H1 (cell line): ENCODE measurements around the gene INPP5B. TPM values are rescaled to one million over a fixed set of nuclear protein-coding genes. Genes with fewer than 3 reads are reported as not detected.

Experiments
- CTCF ChIA-PET: fragments of 300-600 bp; sonication (Branson Sonifier 250); formaldehyde crosslinking; loops from one replicate; lab custom pipeline; 2021; ENCODE audit not compliant: partially characterized antibody; lab: Charles Lee
- POLR2A ChIA-PET: fragments of 300-600 bp; sonication (Branson Sonifier 250); formaldehyde crosslinking; loops from one replicate; lab custom pipeline; 2021; ENCODE audit warnings: inconsistent platforms; ENCODE audit not compliant: partially characterized antibody; lab: Charles Lee
- DNase-seq, 2 experiments: peaks; one replicate each; pipeline versions ENCODE4 v3.0.0 to v3.0.0-alpha.2; 2010 to 2022; ENCODE audit warnings: low spot score in 2 of 2, low read depth in 1 of 2, mixed read lengths in 1 of 2
- FAIRE-seq: peaks from 2 replicates; lab custom pipeline; 2011; peaks lifted over from hg19 to GRCh38; lab: Jason Lieb, UNC
- H2AFZ ChIP-seq: 2 replicates; pipeline ENCODE4 v1.8.1; 2012; ENCODE audit warnings: low read length, inconsistent platforms
- H2AK5ac ChIP-seq: 2 replicates; pipeline ENCODE4 v1.6.1; 2013; ENCODE audit warnings: low read depth, low read length
- H2BK120ac ChIP-seq: replicated peaks from 2 replicates; pipeline ENCODE3; 2013; ENCODE audit warnings: low read depth, low read length, inconsistent platforms
- H2BK12ac ChIP-seq: 2 replicates; pipeline ENCODE4 v1.6.1; 2013; ENCODE audit warnings: low read depth, low read length
- H2BK15ac ChIP-seq: 2 replicates; pipeline ENCODE4 v1.6.1; 2013; ENCODE audit warnings: low read length
- H2BK20ac ChIP-seq: 2 replicates; pipeline ENCODE4 v1.6.1; 2013; ENCODE audit warnings: low read length
- H2BK5ac ChIP-seq: 2 replicates; pipeline ENCODE4 v1.6.1; 2013; ENCODE audit warnings: low read depth, low read length
- H3K14ac ChIP-seq: 2 replicates; pipeline ENCODE4 v1.6.1; 2013; ENCODE audit warnings: inconsistent platforms; ENCODE audit not compliant: insufficient read length
- H3K18ac ChIP-seq: 2 replicates; pipeline ENCODE4 v1.6.1; 2013; ENCODE audit warnings: low read length; ENCODE audit errors: extremely low read depth
- H3K23ac ChIP-seq: 2 replicates; pipeline ENCODE4 v1.6.1; 2013; ENCODE audit warnings: inconsistent platforms; ENCODE audit not compliant: insufficient read length
- H3K23me2 ChIP-seq: 2 replicates; pipeline ENCODE4 v1.6.1; 2013; ENCODE audit warnings: low read depth, low read length
- H3K27ac ChIP-seq: 2 replicates; pipeline ENCODE4 v1.6.1; 2011; ENCODE audit warnings: low read depth, low read length, inconsistent platforms
- H3K27me3 ChIP-seq, 4 experiments: replicated peaks in 1 of 4; 1 replicate in 1 of 4; 2 replicates in 3 of 4; pipeline versions ENCODE4 v1.6.1 to v1.8.1; 2011 to 2013; ENCODE audit warnings: low read length in 3 of 4, mild to moderate bottlenecking in 3 of 4, inconsistent platforms in 2 of 4, mixed read lengths in 2 of 4, moderate library complexity in 1 of 4; ENCODE audit not compliant: control insufficient read depth in 3 of 4, insufficient read depth in 3 of 4; ENCODE audit errors: extremely low read depth in 1 of 4
- H3K36me3 ChIP-seq, 4 experiments: 2 replicates each; pipeline versions ENCODE4 v1.6.1 to v1.8.1; 2011 to 2013; ENCODE audit warnings: mild to moderate bottlenecking in 4 of 4, low read length in 3 of 4, moderate library complexity in 2 of 4, control low read depth in 1 of 4, inconsistent platforms in 1 of 4; ENCODE audit not compliant: insufficient read depth in 4 of 4, control insufficient read depth in 2 of 4
- H3K4ac ChIP-seq: replicated peaks from 2 replicates; pipeline ENCODE3; 2013; ENCODE audit warnings: low read length, low read depth, mixed read lengths, inconsistent platforms; ENCODE audit not compliant: insufficient read length
- H3K4me1 ChIP-seq, 4 experiments: replicated peaks in 1 of 4; 1 replicate in 1 of 4; 2 replicates in 3 of 4; pipeline versions ENCODE4 v1.6.1 to v1.8.1; 2011 to 2013; ENCODE audit warnings: low read length in 3 of 4, inconsistent platforms in 2 of 4, mixed read lengths in 1 of 4; ENCODE audit not compliant: insufficient read depth in 4 of 4, control insufficient read depth in 3 of 4
- H3K4me2 ChIP-seq, 2 experiments: 2 replicates each; pipeline versions ENCODE4 v1.6.1 to v1.8.1; 2011 to 2013; ENCODE audit warnings: low read depth in 2 of 2, low read length in 2 of 2, control low read depth in 1 of 2, inconsistent platforms in 1 of 2, mild to moderate bottlenecking in 1 of 2; ENCODE audit not compliant: insufficient read depth in 1 of 2
- H3K4me3 ChIP-seq, 4 experiments: fragments of 200-600, 300-600 bp in 1 of 4; sonication (generic), shearing (Covaris generic), sonication (Bioruptor Twin) in 1 of 4; 2 replicates each; pipeline versions ENCODE4 v1.5.1 to v1.8.1; 2011 to 2016; ENCODE audit warnings: low read length in 4 of 4, low read depth in 3 of 4, control low read depth in 2 of 4, inconsistent platforms in 2 of 4, mild to moderate bottlenecking in 2 of 4, mixed read lengths in 1 of 4, moderate library complexity in 1 of 4; ENCODE audit not compliant: insufficient read depth in 2 of 4; ENCODE audit errors: extremely low read depth in 1 of 4
- H3K56ac ChIP-seq: replicated peaks from 2 replicates; pipeline ENCODE3; 2013; ENCODE audit warnings: low read depth, mild to moderate bottlenecking, mixed read lengths, low read length, inconsistent platforms; ENCODE audit not compliant: insufficient read length
- H3K79me1 ChIP-seq: 2 replicates; pipeline ENCODE4 v1.6.1; 2013; ENCODE audit warnings: low read depth, low read length, control low read depth
- H3K79me2 ChIP-seq, 2 experiments: 2 replicates each; pipeline versions ENCODE4 v1.6.1 to v1.8.1; 2012 to 2013; ENCODE audit warnings: low read length in 2 of 2, mild to moderate bottlenecking in 2 of 2, inconsistent platforms in 1 of 2; ENCODE audit not compliant: insufficient read depth in 2 of 2, control insufficient read depth in 1 of 2
- H3K9ac ChIP-seq, 4 experiments: replicated peaks in 1 of 4; 1 replicate in 1 of 4; 2 replicates in 3 of 4; pipeline versions ENCODE4 v1.6.1 to v1.8.1; 2011 to 2013; ENCODE audit warnings: low read depth in 3 of 4, low read length in 3 of 4, control low read depth in 2 of 4, mild to moderate bottlenecking in 2 of 4, moderate library complexity in 2 of 4, inconsistent platforms in 1 of 4; ENCODE audit errors: extremely low read depth in 1 of 4
- H3K9me3 ChIP-seq, 2 experiments: 2 replicates each; pipeline versions ENCODE4 v1.6.1 to v1.8.1; 2012 to 2013; ENCODE audit warnings: mild to moderate bottlenecking in 2 of 2, moderate library complexity in 2 of 2, control low read depth in 1 of 2, inconsistent platforms in 1 of 2, low read depth in 1 of 2, low read length in 1 of 2, mixed read lengths in 1 of 2; ENCODE audit not compliant: insufficient read depth in 2 of 2
- H4K20me1 ChIP-seq, 2 experiments: replicated peaks in 1 of 2; 2 replicates each; pipeline versions ENCODE3 to v1.8.1; 2011 to 2013; ENCODE audit warnings: inconsistent platforms in 2 of 2, low read length in 2 of 2, mild to moderate bottlenecking in 1 of 2; ENCODE audit not compliant: insufficient read depth in 2 of 2, control insufficient read depth in 1 of 2
- H4K5ac ChIP-seq: 2 replicates; pipeline ENCODE4 v1.6.1; 2013; ENCODE audit warnings: low read length, low read depth, mixed read lengths, inconsistent platforms; ENCODE audit not compliant: insufficient read length
- H4K8ac ChIP-seq: 2 replicates; pipeline ENCODE4 v1.8.0; 2013; ENCODE audit warnings: mild to moderate bottlenecking, moderate library complexity, low read length, inconsistent platforms; ENCODE audit not compliant: insufficient read depth; ENCODE audit errors: extremely low read depth
- H4K91ac ChIP-seq: replicated peaks from 2 replicates; pipeline ENCODE3; 2013; ENCODE audit warnings: low read length, mixed read lengths, inconsistent platforms; ENCODE audit not compliant: insufficient read length
- BACH1 ChIP-seq: IDR thresholded peaks from 2 replicates; pipeline ENCODE4 v1.6.1; 2012; ENCODE audit warnings: low read length, improper control_type of control experiment
- GABPA ChIP-seq: IDR thresholded peaks from 2 replicates; pipeline ENCODE4 v1.6.1; 2011; ENCODE audit warnings: mild to moderate bottlenecking, low read length, moderate library complexity, borderline replicate concordance; ENCODE audit not compliant: insufficient read depth
- SIRT6 ChIP-seq: IDR thresholded peaks from one replicate; pipeline ENCODE4 v1.7.1; 2012; ENCODE audit warnings: low read length, inconsistent platforms
- SIX5 ChIP-seq: IDR thresholded peaks from 2 replicates; pipeline ENCODE4 v1.6.1; 2011; ENCODE audit warnings: mild to moderate bottlenecking, low read depth, low read length
- SP1 ChIP-seq: IDR thresholded peaks from 2 replicates; pipeline ENCODE4 v1.6.1; 2011; ENCODE audit warnings: low read depth, low read length
- TEAD4 ChIP-seq: IDR thresholded peaks from 2 replicates; pipeline ENCODE4 v1.6.1; 2012; ENCODE audit warnings: low read depth, low read length, inconsistent platforms, mixed read lengths
- YY1 ChIP-seq: IDR thresholded peaks from 2 replicates; pipeline ENCODE4 v1.6.1; 2011; ENCODE audit warnings: low read depth, mild to moderate bottlenecking, low read length
- WGBS, 2 experiments: shearing (Covaris generic) in 1 of 2; methylation state at CpG; one replicate each; pipeline versions ENCODE4 v1.1.6 to v1.1.7; 2013 to 2015; ENCODE audit warnings: low lambda C conversion rate in 2 of 2, mixed read lengths in 2 of 2, inconsistent platforms in 1 of 2, low coverage in 1 of 2, missing lambda C conversion rate in 1 of 2; ENCODE audit not compliant: insufficient replicate concordance in 2 of 2, insufficient coverage in 1 of 2, insufficient read length in 1 of 2; ENCODE audit errors: extremely low coverage in 1 of 2, missing lambda C conversion rate in 1 of 2; 5-methylcytosine and 5-hydroxymethylcytosine counted together
- polyA plus RNA-seq, 7 experiments: library from polyadenylated mRNA; depleted of rRNA in 3 of 7; stranded (reverse) in 5 of 7; unstranded in 2 of 7; fragments of >200 nt in 5 of 7; fragments of 200-250 nt in 2 of 7; gene quantifications; 1 replicate in 5 of 7; 2 replicates in 1 of 7; 4 replicates in 1 of 7; pipeline versions ENCODE4 v1.2.1 to v1.2.3, GENCODE V29; 2011 to 2013; ENCODE audit warnings: missing spikeins in 2 of 7, mixed read lengths in 2 of 7
- total RNA-seq: library from RNA; stranded (reverse); fragmentation: NEBNext Ultra II Directional; extraction: Animal tissue kit (Norgen Biotek cat#: 25700); gene quantifications from 2 replicates; pipeline ENCODE4 v1.2.1, GENCODE V29; 2021

INPP5B gene
- total and polyA plus RNA-seq, 2 of the 8 experiments (the other 6 are each of a cell fraction or from before 2014, with no cell fraction given), result 14.0 to 23.7 TPM

DNA sequence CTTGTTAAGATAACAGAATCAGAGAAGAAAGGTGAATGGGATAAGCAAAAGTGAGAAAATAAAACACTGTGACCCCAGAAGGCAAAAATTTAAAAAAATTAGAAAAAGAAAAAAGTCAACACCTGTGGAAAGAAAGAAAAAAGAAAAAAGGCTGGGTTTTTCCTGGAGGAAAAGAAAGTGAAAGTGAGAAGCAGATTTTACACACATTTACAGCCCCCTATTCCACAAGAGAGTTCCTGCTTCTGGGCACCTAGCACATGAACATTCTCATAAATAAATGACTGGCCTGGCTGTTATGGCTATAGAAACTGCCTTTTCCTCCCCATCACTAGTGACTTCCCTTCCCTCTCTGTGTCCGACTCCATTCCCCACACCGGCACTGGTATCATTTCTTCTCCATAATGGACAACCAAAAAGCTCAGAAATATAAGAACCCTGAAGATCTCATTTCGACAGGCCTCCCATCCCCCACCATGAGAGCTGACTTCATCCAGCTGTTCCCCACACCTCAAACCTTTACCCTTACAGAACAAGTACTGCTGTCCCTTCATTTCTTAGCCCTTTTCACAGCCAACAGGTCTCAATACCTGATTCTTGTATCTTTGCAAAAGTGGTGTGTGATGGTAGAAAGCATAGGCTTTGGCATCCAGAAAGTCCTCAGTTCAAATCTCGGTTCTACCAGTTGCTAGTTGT is 100.1 kb downstream of the INPP5B start:
- Histone ChIP-seq H3K79me2 (peaks cover 0 to 27% of the 10 kb centered on the region in 2 experiments; a peak in 3 of 4 replicates), H4K5ac (no peak overlapping the region)

More for the DNA sequence above, 100.1 kb downstream of the INPP5B start:
- no peak overlapping the region for H4K8ac ChIP-seq
- peaks cover 0 to 6% of the 10 kb centered on the region in 2 experiments for H4K20me1 ChIP-seq
- TF ChIP-seq SIX5 (no peak), SIRT6 (no peak), TEAD4 (no peak), GABPA (no peak), BACH1 (no peak), YY1 (no peak), SP1 (no peak)
- no peak overlapping the region for H3K4me3 ChIP-seq
- H3K9ac ChIP-seq, result no peak overlapping the region
- H3K14ac ChIP-seq, result no peak overlapping the region
- H2BK20ac ChIP-seq, result no peak overlapping the region
- no peak overlapping the region for H3K4ac ChIP-seq
- 85% methylated on average over 4 of the region's 4 CpGs; no CpG with 5 or more reads in 1 of the 2 experiments for WGBS, 2 experiments
- no peak for DNase-seq
- POLR2A ChIA-PET, result interaction anchor here (1.1 to 1.9 kb wide), 2 partner anchors 12 to 154 kb away, joined by 3 to 6 read pairs; partner anchors contain the start of gene MTF1
- no peaks in the 10 kb centered on the region; a peak in 2 of 8 replicates for H3K36me3 ChIP-seq
- FAIRE-seq, result no peak
- H3K4me2 ChIP-seq, result no peak overlapping the region
- no peak overlapping the region for H2AFZ ChIP-seq
- H3K27me3 ChIP-seq, result no peaks in the 10 kb centered on the region
- no peak overlapping the region for H3K23ac ChIP-seq
- H3K23me2 ChIP-seq, result no peaks in the 10 kb centered on the region
- no peak overlapping the region for H3K56ac ChIP-seq
- H2BK5ac ChIP-seq, result no peak overlapping the region
- H2BK12ac ChIP-seq, result no peak overlapping the region
- H4K91ac ChIP-seq, result no peak overlapping the region
- no peaks in the 10 kb centered on the region for H3K4me1 ChIP-seq
- H2BK15ac ChIP-seq, result no peak overlapping the region
- H2AK5ac ChIP-seq, result no peak overlapping the region
- no peak overlapping the region for H3K18ac ChIP-seq
- H3K27ac ChIP-seq, result no peak overlapping the region
- H3K79me1 ChIP-seq, result peaks cover 7% of the 10 kb centered on the region
- CTCF ChIA-PET, result interaction anchor here (1.1 kb wide), 1 partner anchor 89 kb away, joined by 3 read pairs; no protein-coding TSS in a partner anchor
- no peaks in the 10 kb centered on the region for H3K9me3 ChIP-seq
- no peak overlapping the region for H2BK120ac ChIP-seq
